Motor neuron (in vitro differentiated cells): Measurements from ENCODE around the gene DKC1. TPM values are rescaled to one million over a fixed set of nuclear protein-coding genes. Genes with fewer than 3 reads are reported as not detected.
A peak's percentile ranks its signal among the peaks of the same experiment; 100 is the strongest.

Source experiments
- ATAC-seq, 8 experiments: fragments of 200-7000 bp; cut with Tn5 transposase; replicated peaks in 6 of 8; 2 replicates each; pipeline ENCODE4 v1.8.0; 2021; ENCODE audit warnings: mild to moderate bottlenecking in 8 of 8, moderate library complexity in 8 of 8
- H3K27ac ChIP-seq, 2 donors: fragments of 250-450 bp; sonication (Bioruptor Pico); 2 replicates each; pipeline ENCODE4 v1.9.0; 2021; ENCODE audit warnings: antibody characterized with exemption in 2 of 2, mild to moderate bottlenecking in 2 of 2, moderate library complexity in 1 of 2
- H3K4me1 ChIP-seq, 2 donors: fragments of 250-450 bp; sonication (Bioruptor Pico); replicated peaks in 1 of 2; 2 replicates each; pipeline ENCODE4 v1.6.1; 2021; ENCODE audit warnings: antibody characterized with exemption in 2 of 2, mild to moderate bottlenecking in 2 of 2, moderate library complexity in 1 of 2
- H3K4me3 ChIP-seq, 5 donors: fragments of 250-450 bp; sonication (Bioruptor Pico); 2 replicates each; pipeline ENCODE4 v1.9.0; 2021; ENCODE audit warnings: antibody characterized with exemption in 5 of 5, mild to moderate bottlenecking in 5 of 5, moderate library complexity in 4 of 5
- WGBS, 10 experiments: fragments of 450-650 bp; shearing (Covaris generic); methylation state at CpG; one replicate each; pipeline ENCODE4 v1.0.0; 2022; 5-methylcytosine and 5-hydroxymethylcytosine counted together
- in situ Hi-C, 9 experiments: fragments of 400-800 bp; cut with MboI; loops; one replicate each; pipeline ENCODE4 v1.15.0; 2021; ENCODE audit warnings: low sequenced_read_pairs in 9 of 9, low pct_unique_long_range_greater_than_20kb in 2 of 9; ENCODE audit not compliant: unreplicated experiment in 9 of 9
- total RNA-seq, 8 experiments: library from RNA; unstranded; fragments of 300-600 nt; gene quantifications; 2 replicates each; pipeline versions ENCODE4 v1.2.3 to v1.2.4, GENCODE V29; 2022

DKC1 gene
- 100 to 1,000 TPM in 1 of 8 experiments, 10 to 100 TPM in 7; 19.0 to 120 (median 36.1) TPM for total RNA-seq

GRCh38 chrX:154762537-154763296 is at the start of gene DKC1:
Gene DKC1 (plus strand): TSS chrX:154762864. CDS start chrX:154762966, 102 bp downstream.
- WGBS, 10 experiments: 0 to 62% methylated on average over 1 to 16 of the region's 84 CpGs; no CpG with 5 or more reads in 8 of the 10 experiments
- peaks cover 4 to 8% of the 10 kb centered on the region in 2 donors for H3K4me1 ChIP-seq
- H3K27ac ChIP-seq: peak within 1 kb of the TSS; percentile 67 to 79
- peak within 1 kb of the TSS; percentile 46 to 71 (median 51) for H3K4me3 ChIP-seq
- peak; percentile 80 to 94 (median 90) for ATAC-seq
- in situ Hi-C loops: no loop called here

GRCh38 chrX:154714925-154715324 is 47.7 kb upstream of the DKC1 start:
- ATAC-seq: peak; percentile 46 to 88 (median 60)
- no peak overlapping the region for H3K4me3 ChIP-seq
- no peaks in the 10 kb centered on the region for H3K4me1 ChIP-seq
- in situ Hi-C loops: no loop called here
- 0 to 40% (median 0%) methylated on average over 1 to 2 of the region's 2 CpGs; no CpG with 5 or more reads in 6 of the 10 experiments for WGBS, 10 experiments
- no peak overlapping the region for H3K27ac ChIP-seq

DNA sequence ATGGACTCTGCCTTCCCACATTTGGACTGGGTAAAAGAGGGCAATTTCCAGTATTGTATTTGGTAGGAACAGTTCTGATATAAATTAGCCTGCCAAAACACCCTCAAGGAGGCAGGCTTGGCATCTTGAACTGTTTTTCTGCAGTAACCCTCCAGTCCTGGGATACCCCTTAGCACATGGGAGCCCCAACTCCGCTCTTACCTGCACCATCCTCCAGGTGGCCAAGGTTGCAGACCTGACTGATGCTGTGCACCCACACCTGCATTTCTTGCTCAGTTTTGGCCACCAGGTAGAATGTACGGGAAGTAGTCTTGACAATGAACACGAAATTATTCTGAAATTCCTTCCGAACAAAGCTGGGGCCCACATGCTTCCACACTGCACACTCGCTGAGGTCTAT is 46.8 kb upstream of the DKC1 start:
- no peak overlapping the region for H3K27ac ChIP-seq
- 0 to 100% (median 64%) methylated on average over 1 to 3 of the region's 5 CpGs; no CpG with 5 or more reads in 6 of the 10 experiments for whole genome bisulfite sequencing, 10 experiments
- in situ Hi-C loops: no loop called here
- no peak for ATAC-seq
- no peak overlapping the region for H3K4me3 ChIP-seq
- H3K4me1 ChIP-seq: no peaks in the 10 kb centered on the region

DNA sequence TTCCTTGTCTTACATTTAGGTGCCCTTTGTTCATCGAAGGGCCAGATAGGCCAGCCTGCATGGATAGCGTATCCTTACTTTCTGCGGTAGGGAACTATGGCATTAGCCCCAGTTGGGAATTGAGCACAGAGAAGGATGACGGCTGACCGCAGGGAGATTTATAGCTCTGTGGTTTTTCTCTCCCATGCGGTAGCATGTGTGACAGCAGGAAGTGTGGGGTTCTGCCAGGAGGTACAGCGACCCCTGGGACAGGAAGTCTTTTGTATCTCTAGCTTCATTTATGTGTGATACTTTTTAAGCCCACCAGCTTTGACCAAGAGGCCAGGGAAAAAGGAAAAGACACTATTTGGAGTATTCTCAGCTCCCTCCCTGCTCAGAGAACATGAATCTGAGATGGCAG is 44.8 kb upstream of the DKC1 start:
- 55 to 83% (median 67%) methylated on average over 1 to 4 of the region's 7 CpGs; no CpG with 5 or more reads in 6 of the 10 experiments for WGBS, 10 experiments
- peak in 3 of 8 experiments; percentile 16 to 65 (median 58) for ATAC-seq
- in situ Hi-C loops: no loop called here

DNA sequence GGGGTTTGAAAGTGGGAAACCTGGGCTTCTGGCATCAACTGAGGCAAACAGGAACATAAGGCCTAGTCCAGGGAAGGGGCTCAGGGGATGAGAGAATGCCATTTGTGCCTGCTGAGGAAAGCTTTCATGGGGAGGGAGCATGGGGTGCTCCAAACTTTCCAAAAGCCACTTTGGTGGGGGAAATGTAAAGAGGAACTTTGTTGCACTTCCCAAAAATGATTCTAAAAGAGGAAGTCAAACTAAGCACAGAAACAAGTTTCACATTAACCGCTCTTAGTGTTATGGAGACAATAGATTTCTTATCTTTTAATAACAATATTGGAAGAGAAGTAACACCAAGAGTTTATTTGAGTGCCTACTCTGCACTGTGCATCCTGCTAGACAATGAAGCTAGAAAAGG is 44.0 kb upstream of the DKC1 start:
- Histone ChIP-seq H3K27ac (no peak overlapping the region), H3K4me1 (no peaks in the 10 kb centered on the region), H3K4me3 (no peak overlapping the region)
- in situ Hi-C loops: no loop called here
- WGBS, 10 experiments: 100% methylated on average over 1 of the region's 1 CpG; no CpG with 5 or more reads in 9 of the 10 experiments
- no peak for ATAC-seq

More for the DNA sequence above, 44.8 kb upstream of the DKC1 start:
- Histone ChIP-seq H3K4me1 (no peaks in the 10 kb centered on the region), H3K4me3 (no peak overlapping the region), H3K27ac (no peak overlapping the region)

GRCh38 chrX:154719132-154719675 is 43.5 kb upstream of the DKC1 start:
- H3K4me1 ChIP-seq: no peaks in the 10 kb centered on the region
- in situ Hi-C loops: no loop called here
- H3K4me3 ChIP-seq: no peak overlapping the region
- no peak overlapping the region for H3K27ac ChIP-seq
- peak in 2 of 8 experiments; percentile 43 to 45 for ATAC-seq
- 25 to 90% (median 67%) methylated on average over 2 to 6 of the region's 6 CpGs; no CpG with 5 or more reads in 6 of the 10 experiments for WGBS, 10 experiments

GRCh38 chrX:154720067-154720466 is 42.6 kb upstream of the DKC1 start:
- Histone ChIP-seq H3K4me1 (no peaks in the 10 kb centered on the region), H3K4me3 (no peak overlapping the region), H3K27ac (no peak overlapping the region)
- in situ Hi-C loops: no loop called here
- no peak for ATAC-seq
- WGBS, 10 experiments: no CpG with 5 or more reads among the region's 4 CpGs

DNA sequence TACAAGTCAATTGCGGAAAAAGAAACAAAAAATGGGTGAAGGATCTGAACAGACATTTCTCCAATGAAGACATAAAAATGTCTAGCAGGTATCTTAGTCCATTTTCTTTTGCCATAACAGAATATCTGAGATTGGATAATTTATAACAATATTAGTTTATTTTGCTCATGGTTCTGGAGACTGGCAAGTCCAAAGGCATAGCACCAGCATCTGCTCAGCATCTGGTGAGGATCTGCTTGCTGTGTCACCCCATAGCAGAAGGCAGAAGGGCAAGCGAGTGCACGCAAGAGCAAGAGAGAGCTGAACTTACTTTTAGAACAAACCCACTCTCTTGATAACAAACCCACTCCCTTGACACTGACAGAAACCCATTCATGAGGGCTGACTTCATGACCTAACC is 41.5 kb upstream of the DKC1 start:
- Histone ChIP-seq H3K4me1 (no peaks in the 10 kb centered on the region), H3K4me3 (no peak overlapping the region), H3K27ac (no peak overlapping the region)
- in situ Hi-C loops: no loop called here
- 45 to 100% (median 88%) methylated on average over 1 to 3 of the region's 3 CpGs; no CpG with 5 or more reads in 3 of the 10 experiments for WGBS, 10 experiments
- ATAC-seq: no peak

GRCh38 chrX:154724993-154725756 is 37.5 kb upstream of the DKC1 start:
- H3K27ac ChIP-seq: no peak overlapping the region
- 42 to 100% (median 60%) methylated on average over 1 to 2 of the region's 2 CpGs; no CpG with 5 or more reads in 5 of the 10 experiments for WGBS, 10 experiments
- in situ Hi-C loops: no loop called here

DNA sequence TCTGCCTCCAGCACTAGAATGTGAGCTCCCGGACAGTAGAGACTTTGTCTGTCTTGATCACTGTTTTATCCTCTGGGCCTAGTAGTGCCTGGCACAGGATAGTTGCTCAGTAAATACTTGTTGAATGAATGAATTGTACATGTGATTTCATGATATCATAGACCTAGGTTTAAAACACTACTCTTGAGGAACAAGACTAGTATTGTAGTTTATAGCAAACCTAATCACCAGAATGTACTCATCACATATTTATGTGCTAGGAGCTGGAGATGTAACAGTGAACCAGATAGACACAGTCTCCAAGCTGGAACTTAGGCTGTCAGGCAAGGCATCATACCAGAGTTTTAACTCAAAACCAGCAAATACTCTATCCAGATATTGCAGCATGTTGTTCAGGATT is 35.2 kb upstream of the DKC1 start:
- Histone ChIP-seq H3K4me3 (no peak overlapping the region), H3K27ac (no peak overlapping the region), H3K4me1 (no peaks in the 10 kb centered on the region)
- in situ Hi-C loops: no loop called here
- WGBS, 10 experiments: 60 to 80% methylated on average over 1 of the region's 1 CpG; no CpG with 5 or more reads in 8 of the 10 experiments
- no peak for ATAC-seq

More at GRCh38 chrX:154724993-154725756, 37.5 kb upstream of the DKC1 start:
- no peak overlapping the region for H3K4me3 ChIP-seq
- no peaks in the 10 kb centered on the region for H3K4me1 ChIP-seq
- no peak for ATAC-seq

- H3K4me1 ChIP-seq: no peaks in the 10 kb centered on the region
- peak in 1 of 8 experiments; percentile 8 for ATAC-seq
- in situ Hi-C loops: no loop called here
- no peak overlapping the region for H3K27ac ChIP-seq
- 35 to 60% (median 37%) methylated on average over 1 to 2 of the region's 3 CpGs; no CpG with 5 or more reads in 7 of the 10 experiments for WGBS, 10 experiments
- H3K4me3 ChIP-seq: no peak overlapping the region
These were observed 34.8 kb upstream of the DKC1 start for GRCh38 chrX:154727871-154728270.

- H3K27ac ChIP-seq: no peak overlapping the region
- H3K4me3 ChIP-seq: no peak overlapping the region
- in situ Hi-C loops: no loop called here
- ATAC-seq: peak in 2 of 8 experiments; percentile 13 to 18
- H3K4me1 ChIP-seq: no peaks in the 10 kb centered on the region
- WGBS, 10 experiments: 51 to 100% (median 74%) methylated on average over 1 to 5 of the region's 7 CpGs; no CpG with 5 or more reads in 4 of the 10 experiments
These were observed 34.1 kb upstream of the DKC1 start for GRCh38 chrX:154728431-154729190.
